HFFc6 (cell line): ENCODE measurements around the gene HSD3B7. TPM values are rescaled to one million over a fixed set of nuclear protein-coding genes. Genes with fewer than 3 reads are reported as not detected.

Source experiments
- DNase-seq: peaks from one replicate; pipeline ENCODE4 v3.0.0-alpha.2; 2018
- H3K27ac Mint-ChIP-seq: 2 replicates; pipeline ENCODE4 v1.8.0; 2020; ENCODE audit warnings: mild to moderate bottlenecking, mixed read lengths
- H3K27me3 Mint-ChIP-seq: 2 replicates; pipeline ENCODE4 v1.8.0; 2021; ENCODE audit warnings: mild to moderate bottlenecking, moderate library complexity, mixed read lengths; ENCODE audit not compliant: insufficient read depth
- H3K36me3 Mint-ChIP-seq: 2 replicates; pipeline ENCODE4 v1.8.0; 2021; ENCODE audit warnings: low read depth, mixed read lengths
- H3K4me1 Mint-ChIP-seq: 2 replicates; pipeline ENCODE4 v1.8.0; 2020; ENCODE audit warnings: low read depth, mixed read lengths
- H3K4me3 Mint-ChIP-seq: 2 replicates; pipeline ENCODE4 v1.8.0; 2020; ENCODE audit warnings: mild to moderate bottlenecking, moderate library complexity, mixed read lengths
- H3K9me3 Mint-ChIP-seq: 2 replicates; pipeline ENCODE4 v1.8.0; 2020; ENCODE audit warnings: mild to moderate bottlenecking, mixed read lengths
- CTCF ChIP-seq: fragments of 200-600 bp; sonication (generic); IDR thresholded peaks from 2 replicates; pipeline ENCODE4 v1.5.0; 2021; ENCODE audit warnings: antibody characterized with exemption, mild to moderate bottlenecking
- total RNA-seq, 6 experiments: library from RNA; stranded (reverse); fragmentation: NEBNext Ultra II Directional; extraction: Animal tissue kit (Norgen Biotek cat#: 25700); gene quantifications; 2 replicates in 1 of 6; 3 replicates in 5 of 6; pipeline ENCODE4 v1.2.3, GENCODE V29; 2021

HSD3B7 gene
- total RNA-seq, 6 experiments from 2014 or later, result 15.1 to 24.6 (median 18.6) TPM

- H3K27me3 Mint-ChIP-seq, result peaks cover 14% of the 10 kb centered on the region
- no peak overlapping the region for H3K4me3 Mint-ChIP-seq
- peak; percentile 56 for DNase-seq
- no peaks in the 10 kb centered on the region; the same call in 1 of the 2 replicates for H3K36me3 Mint-ChIP-seq
- H3K9me3 Mint-ChIP-seq, result no peaks in the 10 kb centered on the region
- H3K4me1 Mint-ChIP-seq, result peaks cover 17% of the 10 kb centered on the region
- H3K27ac Mint-ChIP-seq, result peak overlapping the region; percentile 42
- TF ChIP-seq CTCF, result peak; percentile 87
Measured at GRCh38 chr16:30953511-30954124, 31.4 kb upstream of the HSD3B7 start.

GRCh38 chr16:30954993-30955392 lies 30.0 kb upstream of the HSD3B7 start:
- TF ChIP-seq CTCF, result no peak
- Mint-ChIP-seq H3K27ac (no peak overlapping the region), H3K4me3 (no peak overlapping the region), H3K27me3 (peaks cover 12% of the 10 kb centered on the region; the same call in 1 of the 2 replicates), H3K4me1 (peaks cover 25% of the 10 kb centered on the region), H3K9me3 (no peaks in the 10 kb centered on the region), H3K36me3 (peaks cover 12% of the 10 kb centered on the region; the same call in 1 of the 2 replicates)
- no peak for DNase-seq

DNA sequence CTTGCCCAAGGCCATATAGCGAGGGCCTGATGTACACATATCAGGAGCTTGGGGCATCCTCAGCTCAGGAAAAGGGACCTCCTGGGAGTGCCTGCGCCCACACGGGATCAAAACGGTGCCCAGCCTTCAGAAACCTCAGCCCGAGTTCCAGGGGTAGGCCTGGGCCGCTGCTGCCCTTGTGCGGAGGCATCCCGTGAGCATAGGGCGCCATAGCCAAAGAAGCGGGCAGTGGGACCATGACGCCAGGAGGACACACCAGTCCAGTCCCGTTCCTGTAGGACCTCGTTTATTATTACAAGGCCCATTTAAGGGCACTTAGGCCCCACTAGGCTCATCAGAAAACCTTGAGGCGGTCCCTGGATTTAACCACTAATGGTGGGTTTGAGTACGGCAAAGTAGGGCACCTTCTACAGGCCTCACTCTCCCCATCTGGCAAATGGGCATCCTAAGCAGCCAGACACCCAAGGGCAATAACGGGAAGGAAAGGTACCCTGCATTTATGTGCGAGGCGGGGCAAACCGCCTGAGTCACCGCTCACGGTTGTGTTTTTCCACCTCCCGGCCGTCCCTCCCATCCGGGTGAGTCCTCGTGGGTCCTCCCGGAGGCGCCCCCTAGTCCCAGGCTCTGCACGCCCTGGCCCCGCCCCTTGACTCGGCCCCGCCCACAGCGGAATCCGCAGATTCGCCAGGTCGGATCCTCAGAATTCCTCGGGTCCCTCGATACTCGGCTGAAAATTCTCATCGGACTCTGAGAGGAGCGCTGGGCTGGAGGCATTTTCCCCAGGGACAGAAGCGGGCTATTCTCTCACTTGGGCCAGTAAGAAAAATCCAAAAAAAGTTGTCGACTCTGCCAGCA lies 28.2 kb upstream of the HSD3B7 start:
- Mint-ChIP-seq H3K36me3 (peaks cover 23% of the 10 kb centered on the region; the same call in 1 of the 2 replicates), H3K4me3 (peak overlapping the region; percentile 97), H3K4me1 (peaks cover 22% of the 10 kb centered on the region), H3K27ac (peak overlapping the region; percentile 99), H3K9me3 (no peaks in the 10 kb centered on the region), H3K27me3 (peaks cover 9% of the 10 kb centered on the region; the same call in 1 of the 2 replicates)
- peak; percentile 87 for DNase-seq
- TF ChIP-seq CTCF, result peak; percentile 58

DNA sequence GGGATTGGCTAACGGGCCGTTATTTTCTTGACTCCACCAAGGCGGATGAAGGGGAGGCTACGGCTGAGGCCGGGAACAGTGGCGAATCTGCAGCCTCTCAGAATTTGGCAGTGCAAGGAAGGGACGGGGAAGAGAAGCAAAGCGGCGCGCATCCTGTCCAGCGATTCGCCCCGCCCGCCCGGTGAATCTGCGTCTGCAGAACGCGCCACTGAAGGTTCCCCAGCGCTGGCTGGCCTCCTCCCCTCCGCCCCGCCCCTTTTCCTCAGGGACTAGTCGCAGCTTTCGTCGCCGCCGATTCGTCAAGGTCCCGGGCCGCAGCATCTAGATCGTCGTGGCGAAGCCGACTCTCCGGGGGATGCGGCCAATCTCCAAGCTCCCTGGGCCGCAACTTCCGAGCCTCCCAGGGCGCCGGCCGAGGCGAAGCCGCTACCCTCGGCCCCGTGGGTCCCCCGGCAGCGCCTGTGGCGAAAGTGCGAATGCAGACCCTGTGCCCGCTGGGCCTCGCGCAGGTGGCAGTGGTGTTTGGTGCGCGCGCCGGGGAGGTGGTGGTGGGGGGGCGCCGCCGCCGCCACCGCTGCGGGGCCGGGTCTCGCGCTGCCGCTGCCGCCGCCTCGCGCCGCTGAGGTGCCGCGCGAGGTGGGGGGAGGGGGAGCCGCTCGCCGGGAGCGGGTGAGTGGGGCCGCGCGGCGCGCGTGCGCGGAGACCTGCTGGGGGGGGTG lies 27.4 kb upstream of the HSD3B7 start, which contains the start of gene SETD1A:
SETD1A (plus strand) TSS at position 299 of the 719 bp plus-strand sequence. CDS start 978 bp downstream, outside the sequence.
- peak; percentile 96 for DNase-seq
- peaks cover 22% of the 10 kb centered on the region for H3K4me1 Mint-ChIP-seq
- peak within 1 kb of the TSS; percentile 97 for H3K4me3 Mint-ChIP-seq
- peaks cover 23% of the 10 kb centered on the region; the same call in 1 of the 2 replicates for H3K36me3 Mint-ChIP-seq
- no peaks in the 10 kb centered on the region for H3K9me3 Mint-ChIP-seq
- no peak for TF ChIP-seq CTCF
- peaks cover 9% of the 10 kb centered on the region; the same call in 1 of the 2 replicates for H3K27me3 Mint-ChIP-seq
- peak within 1 kb of the TSS; percentile 99 for H3K27ac Mint-ChIP-seq
